NCI-H1436 (cell line): ENCODE measurements around the gene GYG1.

Source experiments
- DNase-seq: peaks from one replicate; lab custom pipeline; 2025; lab: John Stamatoyannopoulos, UW

Gene GYG1

DNA sequence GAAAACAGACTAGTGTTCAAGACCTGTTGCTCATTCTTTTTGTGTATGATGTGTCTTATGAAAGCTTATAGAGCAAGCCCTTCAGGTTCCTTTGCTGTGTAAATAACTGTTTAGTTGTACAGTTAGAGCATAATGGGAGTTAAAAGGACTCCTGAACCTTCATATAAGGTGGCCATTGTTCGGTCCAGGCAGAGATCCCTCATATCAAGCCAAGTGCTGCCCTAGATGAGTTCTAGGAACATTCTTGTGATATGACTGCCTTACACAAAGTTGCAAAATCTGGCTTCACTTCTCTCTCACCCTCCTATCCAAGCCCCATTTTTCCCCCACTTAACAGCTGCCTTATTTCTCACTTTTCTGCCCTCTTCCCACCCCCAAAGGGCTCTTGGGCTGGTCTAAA, 26.9 kb downstream of the GYG1 start:
- DNase-seq, result no peak

DNA sequence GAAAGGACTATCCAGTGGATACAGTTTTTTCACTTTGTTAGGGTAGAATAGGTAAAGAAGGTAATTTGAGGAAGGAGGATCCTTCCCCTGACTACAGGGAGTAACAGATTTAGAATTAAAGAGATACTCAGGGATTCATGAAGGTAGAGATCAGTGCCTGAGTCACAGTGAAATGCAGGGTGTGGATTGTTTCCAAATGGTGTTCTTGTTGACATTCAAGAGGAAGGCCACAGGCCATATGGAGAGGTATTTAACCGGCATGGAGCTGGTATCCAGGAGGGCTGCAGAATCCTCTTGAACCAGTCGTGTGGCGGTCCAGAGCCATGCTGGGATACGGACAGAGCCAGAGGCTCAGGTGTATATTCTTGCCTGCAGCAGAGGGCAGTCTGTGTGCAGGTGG, 28.2 kb downstream of the GYG1 start:
- no peak for DNase-seq

DNA sequence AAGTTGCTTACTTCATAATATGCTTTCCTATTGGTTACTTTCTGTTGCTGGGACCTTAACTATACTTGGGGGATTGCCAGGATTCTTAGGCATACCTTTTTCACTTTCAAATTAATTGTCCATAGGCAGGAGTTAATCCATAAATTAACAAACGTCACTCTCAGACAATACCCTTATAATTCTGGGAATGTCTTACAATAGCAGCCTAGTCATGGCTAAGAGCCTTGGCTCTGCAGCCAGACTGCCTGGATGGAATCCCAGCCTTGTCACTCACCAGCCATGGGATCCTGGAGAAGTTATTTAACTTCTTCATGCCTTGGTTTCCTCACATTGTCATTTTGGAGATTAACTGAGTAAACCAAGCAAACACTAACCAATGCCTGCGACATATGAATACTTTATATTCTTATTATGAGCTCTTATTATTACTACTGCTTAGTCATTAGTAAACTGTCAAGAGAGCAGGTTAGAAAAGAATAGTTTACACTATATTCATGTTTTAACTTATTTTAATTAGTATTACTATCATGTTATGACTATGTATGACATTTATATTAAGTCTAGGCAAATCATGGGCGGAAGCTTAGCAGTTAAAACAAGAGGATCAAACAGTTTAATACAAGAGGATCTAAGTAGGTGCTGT, 29.0 kb downstream of the GYG1 start:
- no peak for DNase-seq

DNA sequence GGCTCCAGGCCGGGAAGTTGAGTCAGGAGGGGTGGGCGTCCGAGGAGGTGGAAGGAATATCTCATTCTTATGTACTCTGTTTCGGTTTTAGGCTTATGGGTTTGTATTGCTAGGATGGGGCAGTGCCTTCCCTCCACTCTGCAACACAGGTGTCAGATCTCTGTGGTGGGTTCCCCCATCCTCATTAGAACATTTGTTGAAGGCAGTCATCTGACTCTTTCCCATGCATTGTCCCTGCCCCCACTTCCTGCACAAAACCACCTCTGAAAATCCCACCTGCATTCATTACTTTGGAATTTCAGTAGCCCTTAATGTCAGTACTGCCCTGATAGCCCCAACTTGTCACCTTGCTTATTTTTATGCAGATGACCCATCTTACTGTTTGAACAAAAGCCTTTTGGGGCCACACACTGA, 29.5 kb downstream of the GYG1 start:
- DNase-seq, result no peak

DNA sequence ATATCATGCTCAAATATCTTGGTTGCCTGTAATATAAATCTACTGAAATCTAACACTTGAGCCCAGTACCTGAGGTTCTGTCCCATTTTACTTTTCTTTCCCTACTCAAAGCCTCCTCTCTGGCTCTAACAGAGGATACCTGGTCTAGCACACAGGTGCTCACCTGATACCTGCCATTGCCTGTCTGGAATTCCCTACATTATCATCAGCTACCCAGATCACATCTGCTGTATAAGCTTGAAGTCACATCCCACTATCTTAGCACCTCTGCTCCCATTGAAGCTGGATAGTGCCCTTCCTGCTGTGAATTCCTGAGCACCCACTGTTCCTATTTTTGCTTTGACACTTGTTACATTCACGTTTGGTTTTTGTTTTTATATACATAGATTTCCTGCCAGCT, 30.5 kb downstream of the GYG1 start:
- DNase-seq, result no peak

DNA sequence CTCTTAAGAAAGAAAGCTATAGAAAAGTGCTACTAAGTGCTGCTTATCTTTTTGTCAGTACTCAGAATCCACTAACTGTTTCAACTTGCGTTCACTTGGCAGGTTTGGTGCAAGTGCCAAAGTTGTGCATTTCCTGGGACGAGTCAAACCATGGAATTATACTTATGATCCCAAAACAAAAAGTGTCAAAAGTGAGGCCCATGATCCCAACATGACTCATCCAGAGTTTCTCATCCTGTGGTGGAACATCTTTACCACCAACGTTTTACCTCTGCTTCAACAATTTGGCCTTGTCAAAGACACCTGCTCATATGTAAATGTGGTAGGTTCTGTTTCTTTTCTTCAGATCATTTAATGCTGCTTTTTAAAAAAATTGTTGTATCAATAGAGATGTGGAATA, 32.6 kb downstream of the GYG1 start:
- no peak for DNase-seq

DNA sequence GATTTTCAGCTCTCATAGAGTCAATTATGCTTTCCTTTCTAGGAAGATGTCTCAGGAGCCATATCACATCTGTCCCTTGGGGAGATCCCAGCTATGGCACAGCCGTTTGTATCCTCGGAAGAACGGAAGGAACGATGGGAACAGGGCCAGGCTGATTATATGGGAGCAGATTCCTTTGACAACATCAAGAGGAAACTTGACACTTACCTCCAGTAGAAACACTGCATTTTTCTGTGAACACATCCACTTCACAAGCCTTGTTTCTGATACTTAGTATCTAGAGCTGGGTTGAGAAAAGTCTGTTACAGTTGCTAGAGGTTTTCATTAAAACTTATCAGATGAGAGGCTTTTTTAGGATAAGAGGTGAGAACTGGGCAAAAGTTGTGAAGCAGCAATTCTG, 35.4 kb downstream of the GYG1 start:
- no peak for DNase-seq

DNA sequence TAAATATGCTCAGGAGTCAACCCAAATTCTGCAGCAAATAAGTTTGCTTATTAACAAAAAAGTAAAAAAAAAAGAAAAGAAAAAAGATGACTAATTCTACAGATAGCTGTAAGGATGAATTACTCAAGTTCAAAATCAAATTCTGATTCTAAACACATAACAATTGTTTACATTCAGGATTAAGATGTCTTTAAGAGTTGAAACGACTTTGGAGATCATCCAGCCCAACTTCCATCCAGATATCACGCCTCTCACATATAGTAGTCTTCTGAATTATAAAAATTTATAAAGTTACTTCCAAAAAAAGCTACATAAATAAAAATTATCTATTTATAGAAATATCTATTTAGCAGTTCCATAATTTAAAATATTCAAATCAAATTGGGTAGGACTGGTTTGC, 39.8 kb downstream of the GYG1 start:
- no peak for DNase-seq

DNA sequence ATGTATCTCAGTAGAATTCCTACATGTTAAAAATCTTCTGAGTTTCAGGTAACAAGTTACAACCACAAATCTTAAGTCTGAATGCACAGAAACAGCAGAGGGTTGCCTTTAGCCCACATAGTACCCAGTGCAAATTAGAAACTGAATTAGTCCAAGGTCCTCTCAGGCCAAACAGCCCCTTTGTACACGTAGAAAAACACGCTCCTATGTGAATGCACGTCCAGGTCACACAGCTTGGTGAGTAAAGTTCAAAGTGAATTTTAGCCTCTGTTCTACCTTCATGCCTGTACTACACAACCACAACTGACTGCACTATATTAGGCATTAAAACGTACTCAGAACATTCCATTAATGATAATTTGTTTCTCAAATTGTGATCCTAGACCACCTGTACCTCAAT, 46.3 kb downstream of the GYG1 start:
- DNase-seq, result no peak

DNA sequence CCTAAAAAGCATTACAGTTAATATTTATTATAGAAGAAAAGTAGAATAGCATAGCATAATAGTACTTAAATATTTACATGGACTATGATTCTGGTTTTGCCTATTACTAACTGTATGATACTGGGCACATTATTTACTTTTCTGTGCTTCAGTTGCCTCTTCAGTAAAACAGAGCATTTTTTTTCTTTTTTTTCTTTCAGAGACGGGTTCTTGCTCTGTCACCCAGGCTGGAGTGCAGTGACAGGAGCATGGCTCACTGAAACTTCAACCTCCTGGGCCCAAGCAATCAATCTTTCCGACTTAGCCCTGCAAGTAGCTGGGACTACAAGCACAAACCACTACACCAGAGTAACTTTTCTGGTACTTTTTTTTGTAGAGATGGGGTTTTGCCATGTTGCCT, 47.0 kb downstream of the GYG1 start:
- no peak for DNase-seq

DNA sequence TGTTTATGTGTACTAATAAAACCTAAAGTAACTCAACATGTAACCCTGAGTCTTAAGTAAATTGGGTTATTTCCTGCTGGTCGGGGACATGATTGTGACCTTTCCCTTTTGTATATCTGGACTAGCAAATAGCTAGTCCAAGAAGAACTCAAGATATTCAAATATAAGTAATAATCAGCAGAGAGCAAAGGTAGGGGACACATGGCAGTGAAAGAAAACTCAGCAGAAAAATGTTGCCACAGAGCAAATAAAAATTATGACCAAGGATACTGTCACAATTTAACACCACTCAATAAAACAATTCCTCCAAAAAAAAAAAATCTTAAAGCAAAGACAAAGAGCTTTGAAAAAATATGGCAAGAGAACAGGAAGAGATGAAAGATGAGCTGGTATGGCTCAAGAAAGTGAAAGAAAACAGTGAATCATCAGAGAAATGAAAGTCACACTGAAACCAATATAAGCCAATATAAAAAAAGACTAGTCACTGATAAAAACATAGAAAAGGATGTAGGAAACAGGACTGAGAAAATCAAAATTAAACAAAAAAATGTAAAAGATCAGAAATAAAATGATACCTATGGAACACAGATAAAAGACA, 51.5 kb downstream of the GYG1 start:
- DNase-seq, result no peak

DNA sequence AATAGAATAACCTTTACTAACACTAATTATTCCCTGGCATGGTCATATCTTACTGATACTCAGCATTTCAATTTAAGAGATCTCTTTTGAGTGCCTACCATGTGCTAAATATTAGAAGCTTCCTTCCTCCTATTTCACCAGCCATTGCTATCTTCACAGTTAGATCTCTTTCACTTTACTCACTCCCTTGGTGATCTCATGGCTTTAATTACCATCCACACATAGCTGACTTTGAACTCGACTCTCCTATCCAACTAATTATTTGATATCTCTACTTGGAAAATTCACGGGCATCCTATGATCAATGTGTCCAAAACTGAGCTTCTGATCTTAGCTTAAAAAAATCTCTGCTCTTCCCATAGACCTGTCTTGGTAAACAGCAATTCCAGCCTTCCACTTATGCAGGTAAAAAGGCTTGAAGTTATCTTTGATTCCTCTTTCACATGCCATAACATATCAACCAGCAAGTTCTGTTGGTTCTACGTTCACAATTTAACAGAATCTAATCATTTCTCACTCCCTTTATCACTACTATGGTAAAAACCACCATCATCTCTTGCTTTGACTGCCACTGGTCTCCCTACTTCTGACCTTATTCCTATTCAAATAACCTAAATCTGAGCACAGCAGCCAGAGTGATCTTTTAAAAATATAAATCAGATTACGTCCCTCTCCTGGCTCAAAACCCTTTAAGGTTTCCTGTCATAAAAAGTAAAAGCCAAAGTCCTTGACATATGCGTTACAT, 53.2 kb downstream of the GYG1 start:
- no peak for DNase-seq

DNA sequence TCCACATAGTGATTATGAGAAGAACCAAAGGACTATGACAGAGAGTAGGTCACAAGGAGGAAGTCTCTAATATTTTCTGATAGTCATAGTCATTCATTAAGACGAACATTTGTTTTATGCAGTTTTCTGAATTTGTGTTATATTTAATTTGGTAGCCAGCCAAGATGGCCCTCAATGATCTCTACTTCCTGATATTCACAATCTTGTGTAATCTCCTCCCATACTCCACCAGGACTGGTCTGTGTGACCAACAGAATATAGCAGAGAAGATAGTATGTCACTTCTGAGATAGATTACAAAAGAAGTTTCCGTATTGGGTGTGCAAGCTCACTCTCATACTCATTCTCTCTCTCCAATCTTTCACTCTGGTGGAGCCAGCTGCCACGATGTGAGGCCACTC, 64.2 kb downstream of the GYG1 start:
- DNase-seq, result no peak

DNA sequence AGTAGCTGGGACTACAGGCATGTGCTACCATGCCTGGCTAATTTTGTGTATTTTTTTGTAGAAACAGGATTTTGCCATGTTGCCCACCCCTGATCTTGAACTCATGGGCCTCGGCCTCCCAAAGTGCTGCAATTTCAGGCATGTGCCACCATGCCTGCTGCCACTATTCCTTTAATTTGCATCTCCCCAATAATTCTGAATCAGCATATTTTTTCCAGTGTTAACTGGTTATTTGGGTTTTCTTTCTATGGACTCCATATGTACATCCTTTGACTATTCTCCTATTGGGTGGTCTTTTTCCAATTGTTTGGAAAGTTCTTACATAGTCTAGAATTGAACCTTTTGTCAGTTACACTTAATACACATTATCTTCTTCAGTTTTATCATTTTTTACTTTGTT, 66.9 kb downstream of the GYG1 start:
- DNase-seq, result no peak

DNA sequence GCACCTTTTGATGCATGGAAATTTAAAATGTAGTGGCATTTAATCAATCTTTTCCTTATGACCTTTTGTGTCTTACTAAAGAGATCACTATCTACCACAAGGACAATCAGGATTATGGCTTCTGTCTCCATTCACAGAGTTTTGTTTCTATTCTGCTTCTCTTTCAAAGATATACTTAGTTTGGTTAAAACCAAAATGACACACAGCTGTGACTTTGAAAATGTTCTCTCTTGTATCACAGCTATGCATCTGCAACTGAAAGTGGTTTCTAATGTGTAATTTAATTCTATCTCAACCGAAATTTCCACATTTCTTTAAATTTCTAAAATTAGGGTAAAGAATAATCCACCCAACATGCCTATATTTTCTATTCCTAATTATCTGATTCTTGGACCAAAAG, 67.3 kb downstream of the GYG1 start:
- DNase-seq, result no peak

DNA sequence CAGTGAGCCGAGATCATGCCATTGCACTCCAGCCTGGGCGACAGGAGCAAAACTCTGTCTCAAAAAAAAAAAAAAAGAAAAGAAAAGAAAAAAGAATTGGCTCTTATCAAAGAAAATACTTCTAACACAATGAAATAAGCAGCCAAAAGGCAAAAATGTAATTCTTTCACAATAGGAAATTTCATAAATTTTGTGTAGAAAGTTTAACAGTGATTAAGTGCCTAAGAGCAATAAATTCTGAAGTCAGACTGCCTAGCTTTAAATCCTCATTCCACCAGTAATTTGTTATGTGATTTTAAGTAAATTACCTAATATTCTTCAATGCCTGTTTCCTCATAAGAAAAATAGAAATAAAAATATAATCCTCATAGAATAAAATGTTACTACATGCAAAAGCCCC, 70.4 kb downstream of the GYG1 start:
- DNase-seq, result no peak

DNA sequence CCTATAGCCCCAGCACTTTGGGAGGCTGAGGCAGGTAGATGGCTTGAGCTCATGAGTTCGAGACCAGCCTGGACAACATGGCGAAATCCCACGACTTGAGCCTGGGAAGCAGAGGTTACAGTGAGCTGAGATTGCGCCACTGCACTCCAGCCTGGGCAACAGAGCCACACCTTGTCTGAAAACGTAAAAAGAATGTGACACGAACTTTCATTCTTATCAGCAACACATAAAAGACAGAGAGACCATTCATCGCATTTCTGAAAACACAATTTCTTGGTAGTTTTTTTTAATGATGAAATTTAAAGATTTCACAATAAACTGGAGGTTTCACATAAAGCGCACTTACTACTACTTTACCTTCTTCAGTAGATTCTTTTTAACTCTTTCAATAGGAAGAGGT, 76.5 kb downstream of the GYG1 start:
- DNase-seq, result no peak
